ENCODE measurements around the gene NDRG3. TPM values are rescaled to one million over a fixed set of nuclear protein-coding genes. Genes with fewer than 3 reads are reported as not detected.
"Not testable (repeated sequence)": the region's sequence is repeated elsewhere in the genome, so short reads cannot be mapped to it uniquely, and the experiment has no call there.

Gene NDRG3
- total and polyA plus RNA-seq, 2 experiments from 2014 or later, result 19.8 to 23.3 TPM

DNA sequence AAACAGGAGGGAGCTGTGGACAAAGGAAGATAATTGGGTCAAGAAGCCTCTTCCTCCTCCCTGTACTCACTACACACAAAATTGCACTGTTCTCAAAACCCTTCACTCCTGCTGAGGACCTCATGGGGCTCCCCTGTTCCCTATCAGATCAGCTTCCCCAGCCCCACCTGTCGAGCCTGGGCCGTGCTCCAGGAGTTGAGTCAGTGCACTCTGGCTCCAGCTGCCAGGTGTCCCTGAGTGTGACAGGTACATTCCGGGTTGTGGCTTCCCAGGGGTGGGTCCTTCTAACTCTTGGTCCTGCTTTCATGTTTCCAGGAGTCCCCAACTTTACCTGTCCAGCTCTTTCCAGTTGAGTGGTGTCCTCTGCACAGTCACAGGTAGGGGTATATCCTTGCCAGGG is 131.9 kb downstream of the NDRG3 start:
- Histone ChIP-seq H3K9me3 (ENCODE audit: low read depth) (no peaks in the 10 kb centered on the region), H3K27me3 (replicated peaks; ENCODE audit: insufficient read depth) (no peaks in the 10 kb centered on the region), H3K4me2 (ENCODE audit: unreplicated experiment) (no peak overlapping the region), H3K36me3 (ENCODE audit: low read depth) (peaks cover 32% of the 10 kb centered on the region), H4K20me1 (ENCODE audit: insufficient read depth) (no peaks in the 10 kb centered on the region), H3K4me1 (ENCODE audit: insufficient read depth) (no peaks in the 10 kb centered on the region), H3K4me3 (no peak overlapping the region), H3K9me2 (ENCODE audit: insufficient read depth) (no peaks in the 10 kb centered on the region), H3F3A (ENCODE audit: insufficient read depth) (no peaks in the 10 kb centered on the region), H3K9ac (no peak overlapping the region), H3K79me2 (ENCODE audit: insufficient read depth) (peaks cover 9% of the 10 kb centered on the region), H2AFZ (no peak overlapping the region), H3K27ac (no peak overlapping the region)
- in situ Hi-C loops (cut with MboI), result no loop called here
- DNase-seq, result no peak
- 40 to 41% methylated on average over 3 of the region's 3 CpGs for WGBS, 2 experiments (ENCODE audit: low coverage in 1 of 2, low lambda C conversion rate in 2 of 2, missing lambda C conversion rate in 2 of 2)
- no peak for TF ChIP-seq EZH2phosphoT487 (IDR thresholded peaks at IDR 0.05; ENCODE audit: insufficient read depth, low read depth)
- TF ChIP-seq EZH2 (IDR thresholded peaks at IDR 0.05; ENCODE audit: insufficient read depth, poor library complexity, severe bottlenecking), result no peak

- Histone ChIP-seq H3K79me2 (ENCODE audit: insufficient read depth) (peaks cover 33% of the 10 kb centered on the region), H3K27me3 (replicated peaks; ENCODE audit: insufficient read depth) (no peaks in the 10 kb centered on the region), H3K4me3 (no peak overlapping the region), H2AFZ (no peak overlapping the region), H3K27ac (no peak overlapping the region), H3K4me1 (ENCODE audit: insufficient read depth) (peaks cover 10% of the 10 kb centered on the region), H4K20me1 (ENCODE audit: insufficient read depth) (no peaks in the 10 kb centered on the region), H3K9me3 (ENCODE audit: low read depth) (no peaks in the 10 kb centered on the region), H3K4me2 (ENCODE audit: unreplicated experiment) (no peak overlapping the region), H3K36me3 (ENCODE audit: low read depth) (peaks cover 40% of the 10 kb centered on the region), H3K9me2 (ENCODE audit: insufficient read depth) (no peaks in the 10 kb centered on the region), H3F3A (ENCODE audit: insufficient read depth) (0 out of 2 replicates have a peak, but pooled peaks cover under 1% of the 10 kb centered on the region), H3K9ac (no peak overlapping the region)
- 77 to 84% methylated on average over 5 of the region's 5 CpGs for WGBS, 2 experiments (ENCODE audit: low coverage in 1 of 2, low lambda C conversion rate in 2 of 2, missing lambda C conversion rate in 2 of 2)
- in situ Hi-C loops (cut with MboI), result no loop called here
- DNase-seq, result no peak
- TF ChIP-seq EZH2phosphoT487 (IDR thresholded peaks at IDR 0.05; ENCODE audit: insufficient read depth, low read depth) (no peak), EZH2 (IDR thresholded peaks at IDR 0.05; ENCODE audit: insufficient read depth, poor library complexity, severe bottlenecking) (no peak)
Observed at GRCh38 chr20:36611625-36612024, 134.3 kb downstream of the NDRG3 start.

DNA sequence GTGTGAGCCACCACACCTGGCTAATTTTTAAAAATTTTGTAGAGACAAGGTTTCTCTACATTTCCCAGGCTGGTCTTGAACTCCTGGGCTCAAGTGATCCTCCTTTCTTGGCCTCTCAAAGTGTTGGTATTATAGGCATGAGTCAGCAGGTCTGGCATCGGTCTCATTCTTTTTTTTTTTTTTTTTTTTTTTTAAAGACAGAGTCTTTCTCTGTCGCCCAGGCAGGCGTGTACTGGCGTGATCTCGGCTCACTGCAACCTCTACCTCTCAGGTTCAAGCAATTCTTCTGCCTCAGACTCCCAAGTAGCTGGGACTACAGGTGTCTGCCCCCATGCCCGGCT is 137.5 kb downstream of the NDRG3 start:
- H3F3A ChIP-seq (ENCODE audit: insufficient read depth); H3K9ac ChIP-seq; H3K9me3 ChIP-seq (ENCODE audit: low read depth); H3K4me3 ChIP-seq; H4K20me1 ChIP-seq (ENCODE audit: insufficient read depth); H3K27ac ChIP-seq; H2AFZ ChIP-seq; H3K9me2 ChIP-seq (ENCODE audit: insufficient read depth); H3K4me2 ChIP-seq (ENCODE audit: unreplicated experiment); H3K27me3 ChIP-seq (replicated peaks; ENCODE audit: insufficient read depth); in situ Hi-C loops (cut with MboI): not testable (repeated sequence)
- Histone ChIP-seq H3K36me3 (ENCODE audit: low read depth) (peaks cover 40% of the 10 kb centered on the region), H3K4me1 (ENCODE audit: insufficient read depth) (peaks cover 14% of the 10 kb centered on the region), H3K79me2 (ENCODE audit: insufficient read depth) (peaks cover 44% of the 10 kb centered on the region)
- DNase-seq, result peak; percentile 34
- WGBS, 2 experiments (ENCODE audit: low coverage in 1 of 2, low lambda C conversion rate in 2 of 2, missing lambda C conversion rate in 2 of 2), result 76 to 85% methylated on average over 6 of the region's 6 CpGs

DNA sequence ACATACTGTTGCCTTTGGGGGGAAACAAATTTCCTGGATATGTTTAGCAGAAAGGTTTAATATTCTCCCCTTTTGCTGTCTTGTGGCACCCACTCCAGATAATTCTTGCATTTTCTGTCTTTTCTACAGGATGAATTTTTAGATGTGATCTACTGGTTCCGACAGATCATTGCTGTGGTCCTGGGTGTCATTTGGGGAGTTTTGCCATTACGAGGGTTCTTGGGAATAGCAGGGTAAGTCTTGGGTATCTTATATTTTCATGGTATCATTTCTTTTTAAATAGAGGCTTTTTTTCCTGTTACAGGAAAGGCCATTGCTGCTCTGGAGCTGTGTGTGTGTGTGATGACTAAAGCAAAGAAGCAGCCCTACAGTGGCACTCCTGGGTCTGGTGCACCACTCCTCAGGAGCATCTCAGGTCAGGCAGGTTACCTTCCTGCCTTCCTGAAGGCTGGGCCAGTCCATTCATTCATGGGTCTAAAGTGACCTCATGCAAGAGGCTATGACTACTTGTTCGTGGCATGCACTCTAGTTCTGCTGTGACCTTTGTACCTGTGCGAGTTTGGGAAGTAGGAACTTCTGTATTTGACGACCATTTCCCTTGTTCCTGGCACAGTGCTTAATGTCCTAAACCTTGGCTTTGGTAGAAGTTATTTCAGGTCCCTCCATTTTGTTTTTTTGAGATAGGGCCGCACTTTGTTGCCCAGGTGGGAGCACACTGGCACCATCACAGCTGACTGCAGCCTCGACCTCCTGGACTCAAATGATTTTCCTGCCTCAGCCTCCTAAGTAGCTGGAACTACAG is 138.1 kb downstream of the NDRG3 start:
- Histone ChIP-seq H3K27ac (peak overlapping the region; percentile 65), H3K9me2 (ENCODE audit: insufficient read depth) (no peaks in the 10 kb centered on the region), H3K27me3 (replicated peaks; ENCODE audit: insufficient read depth) (no peaks in the 10 kb centered on the region), H3K4me1 (ENCODE audit: insufficient read depth) (peaks cover 14% of the 10 kb centered on the region), H3K4me2 (ENCODE audit: unreplicated experiment) (peak overlapping the region; percentile 99), H3K79me2 (ENCODE audit: insufficient read depth) (peaks cover 44% of the 10 kb centered on the region), H3F3A (ENCODE audit: insufficient read depth) (peaks cover 3% of the 10 kb centered on the region; the same call in 1 of the 2 replicates), H2AFZ (no peak overlapping the region), H4K20me1 (ENCODE audit: insufficient read depth) (no peaks in the 10 kb centered on the region), H3K9me3 (ENCODE audit: low read depth) (no peaks in the 10 kb centered on the region), H3K36me3 (ENCODE audit: low read depth) (peaks cover 40% of the 10 kb centered on the region), H3K9ac (peak overlapping the region; percentile 89), H3K4me3 (peak overlapping the region; percentile 94)
- TF ChIP-seq EZH2phosphoT487 (IDR thresholded peaks at IDR 0.05; ENCODE audit: insufficient read depth, low read depth) (no peak), EZH2 (IDR thresholded peaks at IDR 0.05; ENCODE audit: insufficient read depth, poor library complexity, severe bottlenecking) (no peak)
- DNase-seq, result peak; percentile 32
- WGBS, 2 experiments (ENCODE audit: low coverage in 1 of 2, low lambda C conversion rate in 2 of 2, missing lambda C conversion rate in 2 of 2), result 68 to 75% methylated on average over 7 of the region's 7 CpGs
- in situ Hi-C loops (cut with MboI), result no loop called here

Data from GM23248 (cell line).